ENCODE data around the gene ATP7A. TPM values are rescaled to one million over a fixed set of nuclear protein-coding genes. Genes with fewer than 3 reads are reported as not detected.

ATP7A gene
- total RNA-seq, 4 donors from 2014 or later: 1.1 to 13.8 (median 6.3) TPM

GRCh38 chrX:77962068-77962902, 51.8 kb downstream of the ATP7A start:
- H3K27me3 ChIP-seq: no peaks in the 10 kb centered on the region
- WGBS, 2 donors (ENCODE audit: low coverage in 1 of 2): 80% methylated on average over 13 of the region's 13 CpGs; no CpG with 5 or more reads in 1 of the 2 donors
- in situ Hi-C loops (cut with MboI; ENCODE audit: low pct_ligation_motif_present in 1 of 4, low pct_unique_long_range_greater_than_20kb in 1 of 4, low sequenced_read_pairs in 3 of 4) (no loop called here), intact Hi-C loops (cut with DNase I; ENCODE audit: low total_unique reads) (no loop called here)
- no peak for TF ChIP-seq CTCF (IDR thresholded peaks at IDR 0.05)
- no peak for TF ChIP-seq EP300 (IDR thresholded peaks at IDR 0.05; ENCODE audit: low read depth)
- TF ChIP-seq POLR2A (IDR thresholded peaks at IDR 0.05): no peak
- TF ChIP-seq POLR2AphosphoS5 (IDR thresholded peaks at IDR 0.05): no peak
- no peak overlapping the region for H3K27ac ChIP-seq
- no peak overlapping the region for H3K4me3 ChIP-seq
- H3K4me1 ChIP-seq: no peaks in the 10 kb centered on the region
- no peaks in the 10 kb centered on the region for H3K9me3 ChIP-seq
- no peak for DNase-seq
- no peaks in the 10 kb centered on the region for H3K36me3 ChIP-seq

DNA sequence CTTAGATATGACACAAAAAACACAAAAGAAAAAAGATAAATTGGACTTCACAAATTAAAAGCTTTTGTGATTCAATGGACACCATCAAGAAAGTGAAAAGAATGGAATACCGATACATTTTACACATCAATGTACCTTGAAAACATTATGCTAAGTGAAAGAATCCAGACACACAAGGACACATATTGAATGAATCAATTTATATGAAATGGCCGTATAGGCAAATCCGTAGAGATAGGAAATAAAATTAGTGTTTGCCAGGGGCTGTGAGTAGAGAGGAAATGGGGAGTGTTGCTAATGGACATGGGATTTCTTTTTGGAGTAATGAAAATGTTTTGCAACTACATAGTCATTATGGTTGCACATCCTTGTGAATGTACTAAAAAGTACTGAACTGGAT, 55.9 kb downstream of the ATP7A start:
- H3K27ac ChIP-seq: no peak overlapping the region
- H3K4me3 ChIP-seq: no peak overlapping the region
- in situ Hi-C loops (cut with MboI; ENCODE audit: low pct_ligation_motif_present in 1 of 4, low pct_unique_long_range_greater_than_20kb in 1 of 4, low sequenced_read_pairs in 3 of 4) (no loop called here), intact Hi-C loops (cut with DNase I; ENCODE audit: low total_unique reads) (no loop called here)
- TF ChIP-seq CTCF (IDR thresholded peaks at IDR 0.05) (no peak), POLR2A (IDR thresholded peaks at IDR 0.05) (no peak), EP300 (IDR thresholded peaks at IDR 0.05; ENCODE audit: low read depth) (no peak), POLR2AphosphoS5 (IDR thresholded peaks at IDR 0.05) (no peak)
- H3K9me3 ChIP-seq: no peaks in the 10 kb centered on the region
- H3K27me3 ChIP-seq: no peaks in the 10 kb centered on the region
- no peak for DNase-seq
- 90% methylated on average over 3 of the region's 3 CpGs; no CpG with 5 or more reads in 1 of the 2 donors for WGBS, 2 donors (ENCODE audit: low coverage in 1 of 2)
- H3K36me3 ChIP-seq: no peaks in the 10 kb centered on the region
- no peaks in the 10 kb centered on the region for H3K4me1 ChIP-seq

- WGBS, 2 donors (ENCODE audit: low coverage in 1 of 2): 57 to 83% methylated on average over 1 of the region's 1 CpG
- no peaks in the 10 kb centered on the region for H3K4me1 ChIP-seq
- no peaks in the 10 kb centered on the region for H3K36me3 ChIP-seq
- H3K9me3 ChIP-seq: no peaks in the 10 kb centered on the region
- H3K27ac ChIP-seq: no peak overlapping the region
- no peaks in the 10 kb centered on the region for H3K27me3 ChIP-seq
- intact Hi-C loops (cut with DNase I; ENCODE audit: low total_unique reads) (no loop called here), in situ Hi-C loops (cut with MboI; ENCODE audit: low pct_ligation_motif_present in 1 of 4, low pct_unique_long_range_greater_than_20kb in 1 of 4, low sequenced_read_pairs in 3 of 4) (no loop called here)
- TF ChIP-seq EP300 (IDR thresholded peaks at IDR 0.05; ENCODE audit: low read depth) (no peak), POLR2A (IDR thresholded peaks at IDR 0.05) (no peak), CTCF (IDR thresholded peaks at IDR 0.05) (no peak), POLR2AphosphoS5 (IDR thresholded peaks at IDR 0.05) (no peak)
- DNase-seq: no peak
- no peak overlapping the region for H3K4me3 ChIP-seq
These were observed 57.1 kb downstream of the ATP7A start for GRCh38 chrX:77967631-77968030.

DNA sequence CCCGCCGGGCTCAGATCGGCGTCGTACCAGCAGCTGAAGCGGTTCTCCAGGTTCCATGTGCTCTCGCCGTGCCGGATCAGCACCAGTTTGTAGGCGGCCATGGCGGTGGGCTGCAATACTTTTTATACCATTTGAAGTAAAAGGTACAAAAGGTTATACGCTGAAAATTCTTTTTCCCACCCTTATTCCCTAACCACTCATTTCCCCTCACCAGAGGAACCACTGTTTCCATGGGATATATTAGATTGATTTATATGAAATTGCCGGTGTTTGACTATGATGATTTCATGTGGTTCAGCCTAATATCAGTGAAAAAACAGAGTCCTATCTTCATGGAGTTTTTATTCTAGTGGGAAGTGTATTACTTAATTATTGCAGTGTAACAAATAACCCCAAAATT, 59.0 kb downstream of the ATP7A start, which contains the start of gene PGAM4:
TSS of gene PGAM4 (minus strand) at position 101 of the 400 bp plus-strand sequence. CDS start at position 101, 0 bp downstream.
- no peaks in the 10 kb centered on the region for H3K9me3 ChIP-seq
- no peaks in the 10 kb centered on the region for H3K36me3 ChIP-seq
- intact Hi-C loops (cut with DNase I; ENCODE audit: low total_unique reads) (no loop called here), in situ Hi-C loops (cut with MboI; ENCODE audit: low pct_ligation_motif_present in 1 of 4, low pct_unique_long_range_greater_than_20kb in 1 of 4, low sequenced_read_pairs in 3 of 4) (no loop called here)
- 93% methylated on average over 13 of the region's 13 CpGs; no CpG with 5 or more reads in 1 of the 2 donors for WGBS, 2 donors (ENCODE audit: low coverage in 1 of 2)
- no peaks in the 10 kb centered on the region for H3K27me3 ChIP-seq
- no peaks in the 10 kb centered on the region for H3K4me1 ChIP-seq
- DNase-seq: no peak
- no peak within 1 kb of the TSS for H3K27ac ChIP-seq
- H3K4me3 ChIP-seq: no peak within 1 kb of the TSS
- TF ChIP-seq POLR2AphosphoS5 (IDR thresholded peaks at IDR 0.05): no peak
- no peak for TF ChIP-seq CTCF (IDR thresholded peaks at IDR 0.05)
- TF ChIP-seq POLR2A (IDR thresholded peaks at IDR 0.05): no peak
- no peak for TF ChIP-seq EP300 (IDR thresholded peaks at IDR 0.05; ENCODE audit: low read depth)

Data from transverse colon (tissue), 4 donors.